Progenitor cell of endocrine pancreas (in vitro differentiated cells): ENCODE results near the gene CISD1. TPM values are rescaled to one million over a fixed set of nuclear protein-coding genes. Genes with fewer than 3 reads are reported as not detected.
"Not testable (repeated sequence)": the region's sequence is repeated elsewhere in the genome, so short reads cannot be mapped to it uniquely, and the experiment has no call there.

ENCODE experiments used
- DNase-seq: peaks from one replicate; pipeline ENCODE4 v3.0.0; 2021; ENCODE audit warnings: low spot score; ENCODE audit not compliant: unreplicated experiment
- H3K27ac Mint-ChIP-seq: 2 replicates; pipeline ENCODE4 v1.8.0; 2021; ENCODE audit warnings: mild to moderate bottlenecking, moderate library complexity, mixed read lengths
- H3K27me3 Mint-ChIP-seq: 2 replicates; pipeline ENCODE4 v1.8.0; 2021; ENCODE audit warnings: mixed read lengths
- H3K36me3 Mint-ChIP-seq: 2 replicates; pipeline ENCODE4 v1.8.0; 2022; ENCODE audit warnings: mixed read lengths; ENCODE audit not compliant: insufficient read depth
- H3K4me1 Mint-ChIP-seq: 2 replicates; pipeline ENCODE4 v1.8.0; 2021; ENCODE audit warnings: low read depth, mixed read lengths
- H3K4me3 Mint-ChIP-seq: 2 replicates; pipeline ENCODE4 v1.8.0; 2021; ENCODE audit warnings: low read depth, mild to moderate bottlenecking, moderate library complexity, mixed read lengths
- H3K9me3 Mint-ChIP-seq: 2 replicates; pipeline ENCODE4 v1.8.0; 2021; ENCODE audit warnings: low read depth, mixed read lengths
- total RNA-seq: library from RNA; stranded (reverse); gene quantifications from 2 replicates; pipeline ENCODE4 v1.2.1, GENCODE V29; 2021
- TF ChIP-seq, protein P1 (sequence below): fragments of 200-600 bp; sonication (generic); IDR thresholded peaks from one replicate; pipeline ENCODE4 v1.5.0; 2021; ENCODE audit warnings: antibody characterized with exemption, mild to moderate bottlenecking; ENCODE audit not compliant: unreplicated experiment

The CISD1 gene
- total RNA-seq, 1 donor from 2014 or later: 31.7 TPM

DNA sequence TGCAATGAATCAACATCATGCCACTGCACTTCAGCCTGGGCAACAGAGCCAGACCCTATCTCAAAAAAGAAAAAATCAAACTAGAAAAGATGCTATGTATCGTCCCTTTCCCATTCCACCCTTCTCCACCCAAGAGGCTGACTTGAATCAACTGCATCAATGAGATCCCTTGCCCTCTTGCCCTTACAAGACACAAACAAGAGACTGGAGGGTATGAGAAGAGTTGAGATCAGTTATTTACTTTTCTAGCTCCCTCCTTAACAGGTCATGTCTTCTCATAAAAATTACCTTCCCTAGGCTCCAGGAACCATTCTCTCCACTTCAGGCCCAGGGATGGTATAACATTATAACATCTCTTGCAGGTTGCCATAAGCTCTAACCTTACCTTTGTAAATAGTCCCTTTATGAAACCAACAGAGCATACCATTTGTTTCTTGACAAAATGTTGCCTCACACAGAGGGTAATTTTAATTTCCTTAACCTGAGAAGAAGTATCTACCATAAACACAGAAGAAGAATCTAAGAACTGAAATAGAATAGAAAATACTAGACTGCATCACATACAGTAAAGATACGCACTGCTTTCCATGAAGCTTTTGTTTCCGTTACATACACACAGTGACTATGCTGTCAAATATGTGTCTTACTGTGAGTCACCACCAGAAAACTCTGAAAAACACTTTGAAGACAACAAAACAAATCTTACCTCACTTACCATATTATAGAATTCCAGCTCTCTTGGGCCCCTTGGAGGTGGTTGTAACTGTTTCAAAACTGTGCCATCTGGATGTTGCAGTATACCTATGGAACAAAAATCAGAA is 31.7 kb upstream of the CISD1 start:
- no peak for DNase-seq

GRCh38 chr10:58239561-58240169 is 29.3 kb upstream of the CISD1 start:
- H3K27ac Mint-ChIP-seq: no peak overlapping the region

More for the DNA sequence above, 31.7 kb upstream of the CISD1 start:
- H3K27ac Mint-ChIP-seq: no peak overlapping the region
- H3K4me1 Mint-ChIP-seq: peaks cover 8% of the 10 kb centered on the region
- TF ChIP-seq, protein P1, sequence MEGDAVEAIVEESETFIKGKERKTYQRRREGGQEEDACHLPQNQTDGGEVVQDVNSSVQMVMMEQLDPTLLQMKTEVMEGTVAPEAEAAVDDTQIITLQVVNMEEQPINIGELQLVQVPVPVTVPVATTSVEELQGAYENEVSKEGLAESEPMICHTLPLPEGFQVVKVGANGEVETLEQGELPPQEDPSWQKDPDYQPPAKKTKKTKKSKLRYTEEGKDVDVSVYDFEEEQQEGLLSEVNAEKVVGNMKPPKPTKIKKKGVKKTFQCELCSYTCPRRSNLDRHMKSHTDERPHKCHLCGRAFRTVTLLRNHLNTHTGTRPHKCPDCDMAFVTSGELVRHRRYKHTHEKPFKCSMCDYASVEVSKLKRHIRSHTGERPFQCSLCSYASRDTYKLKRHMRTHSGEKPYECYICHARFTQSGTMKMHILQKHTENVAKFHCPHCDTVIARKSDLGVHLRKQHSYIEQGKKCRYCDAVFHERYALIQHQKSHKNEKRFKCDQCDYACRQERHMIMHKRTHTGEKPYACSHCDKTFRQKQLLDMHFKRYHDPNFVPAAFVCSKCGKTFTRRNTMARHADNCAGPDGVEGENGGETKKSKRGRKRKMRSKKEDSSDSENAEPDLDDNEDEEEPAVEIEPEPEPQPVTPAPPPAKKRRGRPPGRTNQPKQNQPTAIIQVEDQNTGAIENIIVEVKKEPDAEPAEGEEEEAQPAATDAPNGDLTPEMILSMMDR: no peak
- peaks cover 48% of the 10 kb centered on the region for H3K36me3 Mint-ChIP-seq
- H3K4me3 Mint-ChIP-seq: no peak overlapping the region
- H3K9me3 Mint-ChIP-seq: peaks cover 15% of the 10 kb centered on the region
- no peaks in the 10 kb centered on the region for H3K27me3 Mint-ChIP-seq

GRCh38 chr10:58240531-58240930 is 28.4 kb upstream of the CISD1 start:
- no peak for DNase-seq
- H3K4me3 Mint-ChIP-seq: no peak overlapping the region

More at GRCh38 chr10:58239561-58240169, 29.3 kb upstream of the CISD1 start:
- H3K27me3 Mint-ChIP-seq: no peaks in the 10 kb centered on the region
- no peak overlapping the region for H3K4me3 Mint-ChIP-seq
- peaks cover 38% of the 10 kb centered on the region for H3K36me3 Mint-ChIP-seq
- H3K9me3 Mint-ChIP-seq: peaks cover 14% of the 10 kb centered on the region
- no peak for DNase-seq
- TF ChIP-seq, protein P1: no peak
- H3K4me1 Mint-ChIP-seq: peaks cover 8% of the 10 kb centered on the region

DNA sequence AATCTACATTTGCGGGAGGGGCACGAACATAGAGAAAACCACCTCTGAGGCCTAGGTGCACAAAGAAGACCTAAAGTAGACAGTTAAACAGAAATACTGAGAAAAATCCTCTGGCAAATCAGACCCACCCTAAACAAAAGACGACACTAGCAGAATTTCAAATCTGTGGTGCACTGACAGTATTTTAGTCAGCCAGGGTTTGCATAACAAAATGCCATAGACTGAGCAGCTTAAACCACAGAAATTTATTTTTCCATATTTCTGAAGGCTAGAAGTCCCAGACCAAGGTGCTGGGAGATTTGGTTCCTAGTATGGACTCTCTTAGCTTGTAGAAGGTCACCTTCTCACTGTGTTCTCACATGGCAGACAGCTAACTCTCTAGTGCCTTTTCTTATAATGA is 27.6 kb upstream of the CISD1 start:
- peaks cover 26% of the 10 kb centered on the region for H3K36me3 Mint-ChIP-seq
- no peaks in the 10 kb centered on the region for H3K27me3 Mint-ChIP-seq
- H3K9me3 Mint-ChIP-seq: peaks cover 11% of the 10 kb centered on the region
- no peak overlapping the region for H3K4me3 Mint-ChIP-seq
- DNase-seq: no peak
- peaks cover 8% of the 10 kb centered on the region for H3K4me1 Mint-ChIP-seq
- TF ChIP-seq, protein P1: no peak
- H3K27ac Mint-ChIP-seq: no peak overlapping the region

More at GRCh38 chr10:58240531-58240930, 28.4 kb upstream of the CISD1 start:
- H3K4me1 Mint-ChIP-seq: peaks cover 8% of the 10 kb centered on the region
- no peak overlapping the region for H3K27ac Mint-ChIP-seq
- H3K36me3 Mint-ChIP-seq: peaks cover 32% of the 10 kb centered on the region
- no peaks in the 10 kb centered on the region for H3K27me3 Mint-ChIP-seq
- TF ChIP-seq, protein P1: no peak
- peaks cover 11% of the 10 kb centered on the region for H3K9me3 Mint-ChIP-seq

GRCh38 chr10:58243269-58243668 is 25.7 kb upstream of the CISD1 start:
- H3K36me3 Mint-ChIP-seq: peaks cover 16% of the 10 kb centered on the region
- TF ChIP-seq, protein P1: no peak
- no peak overlapping the region for H3K27ac Mint-ChIP-seq
- peaks cover 8% of the 10 kb centered on the region for H3K4me1 Mint-ChIP-seq
- H3K4me3 Mint-ChIP-seq: no peak overlapping the region
- peaks cover 11% of the 10 kb centered on the region for H3K9me3 Mint-ChIP-seq
- DNase-seq: no peak
- H3K27me3 Mint-ChIP-seq: no peaks in the 10 kb centered on the region

GRCh38 chr10:58243801-58244200 is 25.2 kb upstream of the CISD1 start:
- not testable (repeated sequence) for H3K4me1 Mint-ChIP-seq, H3K4me3 Mint-ChIP-seq, H3K27ac Mint-ChIP-seq, H3K27me3 Mint-ChIP-seq, DNase-seq
- peaks cover 16% of the 10 kb centered on the region for H3K9me3 Mint-ChIP-seq
- peaks cover 19% of the 10 kb centered on the region for H3K36me3 Mint-ChIP-seq

GRCh38 chr10:58244242-58244641 is 24.7 kb upstream of the CISD1 start:
- not testable (repeated sequence) for H3K4me3 Mint-ChIP-seq, H3K27me3 Mint-ChIP-seq, H3K4me1 Mint-ChIP-seq, H3K27ac Mint-ChIP-seq, DNase-seq
- H3K9me3 Mint-ChIP-seq: peaks cover 16% of the 10 kb centered on the region
- H3K36me3 Mint-ChIP-seq: peaks cover 19% of the 10 kb centered on the region

DNA sequence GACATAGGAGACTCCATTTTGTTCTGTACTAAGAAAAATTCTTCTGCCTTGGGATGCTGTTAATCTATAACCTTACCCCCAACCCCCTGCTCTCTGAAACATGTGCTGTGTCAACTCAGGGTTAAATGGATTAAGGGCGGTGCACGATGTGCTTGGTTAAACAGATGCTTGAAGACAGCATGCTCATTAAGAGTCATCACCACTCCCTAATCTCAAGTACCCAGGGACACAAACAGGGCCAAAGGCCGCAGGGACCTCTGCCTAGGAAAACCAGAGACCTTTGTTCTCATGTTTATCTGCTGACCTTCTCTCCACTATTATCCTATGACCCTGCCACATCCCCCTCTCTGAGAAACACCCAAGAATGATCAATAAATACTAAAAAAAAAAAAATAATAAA is 24.3 kb upstream of the CISD1 start:
- not testable (repeated sequence) for H3K27me3 Mint-ChIP-seq, H3K4me3 Mint-ChIP-seq, H3K27ac Mint-ChIP-seq, H3K4me1 Mint-ChIP-seq, DNase-seq
- Mint-ChIP-seq H3K9me3 (peaks cover 18% of the 10 kb centered on the region), H3K36me3 (peaks cover 19% of the 10 kb centered on the region)
